Spleen (tissue), 11 donors: Measurements from ENCODE around the gene HSBP1. TPM values are rescaled to one million over a fixed set of nuclear protein-coding genes. Genes with fewer than 3 reads are reported as not detected.

Experiments
- DNase-seq: peaks from one replicate; pipeline ENCODE4 v3.0.0-alpha.2; 2020
- H3K27ac ChIP-seq, 8 donors: fragments of 200-600 bp; sonication (generic) in 7 of 8; 1 replicate in 4 of 8; 2 replicates in 4 of 8; pipeline versions ENCODE4 v1.5.0 to v1.8.0; 2016 to 2021; ENCODE audit warnings: inconsistent platforms in 4 of 8, mild to moderate bottlenecking in 4 of 8, moderate library complexity in 1 of 8
- H3K27me3 ChIP-seq, 7 donors: fragments of 200-600 bp; sonication (generic) in 6 of 7; replicated peaks in 1 of 7; 1 replicate in 4 of 7; 2 replicates in 3 of 7; pipeline versions ENCODE4 v1.5.0 to v1.8.0; 2016 to 2021; ENCODE audit warnings: inconsistent platforms in 3 of 7, mild to moderate bottlenecking in 1 of 7
- H3K36me3 ChIP-seq, 6 donors: fragments of 200-600 bp; sonication (generic) in 5 of 6; 1 replicate in 4 of 6; 2 replicates in 2 of 6; pipeline versions ENCODE4 v1.5.0 to v1.8.0; 2016 to 2021; ENCODE audit warnings: inconsistent platforms in 2 of 6
- H3K4me1 ChIP-seq, 6 donors: fragments of 200-600 bp; sonication (generic) in 5 of 6; 1 replicate in 3 of 6; 2 replicates in 3 of 6; pipeline versions ENCODE4 v1.5.0 to v1.8.0; 2016 to 2021; ENCODE audit warnings: inconsistent platforms in 3 of 6
- H3K4me3 ChIP-seq, 8 donors: fragments of 200-600 bp; sonication (generic) in 7 of 8; 1 replicate in 4 of 8; 2 replicates in 4 of 8; pipeline versions ENCODE4 v1.5.0 to v1.8.0; 2016 to 2021; ENCODE audit warnings: inconsistent platforms in 4 of 8, mild to moderate bottlenecking in 4 of 8, moderate library complexity in 2 of 8
- H3K9me3 ChIP-seq, 8 donors: fragments of 200-600 bp; sonication (generic) in 7 of 8; 1 replicate in 4 of 8; 2 replicates in 4 of 8; pipeline versions ENCODE4 v1.5.0 to v1.8.0; 2016 to 2021; ENCODE audit warnings: inconsistent platforms in 4 of 8
- POLR2A ChIP-seq, 3 donors: fragments of 450-650 bp; IDR thresholded peaks; one replicate each; pipeline ENCODE4 v1.5.1; 2017; ENCODE audit warnings: antibody characterized with exemption in 3 of 3, mild to moderate bottlenecking in 1 of 3
- POLR2AphosphoS5 ChIP-seq, 3 donors: sonication (generic); formaldehyde crosslinking; IDR thresholded peaks; one replicate each; pipeline ENCODE4 v1.5.1; 2017; ENCODE audit warnings: antibody characterized with exemption in 3 of 3
- WGBS, 5 donors: extraction: QIAGEN DNeasy Blood & Tissue Kit in 3 of 5; methylation state at CpG; one replicate each; pipeline versions ENCODE4 v1.1.5 to v1.1.7; 2013 to 2018; 5-methylcytosine and 5-hydroxymethylcytosine counted together
- intact Hi-C: fragments of 100-400 bp; cut with DNase I; formaldehyde crosslinking; loops from one replicate; pipeline ENCODE4 v1.15.0; 2023; ENCODE audit warnings: low total_unique reads
- polyA plus RNA-seq, 3 donors: library from polyadenylated mRNA; stranded (reverse); fragments of 200-250 nt; gene quantifications; one replicate each; pipeline ENCODE4 v1.2.1, GENCODE V29; 2013
- total RNA-seq, 7 donors: library from RNA; depleted of rRNA in 3 of 7; stranded (reverse); fragments of >200 nt in 3 of 7; fragmentation: NEBNext Ultra II Directional in 4 of 7; extraction: Animal tissue kit (Norgen Biotek cat#: 25700) in 4 of 7; gene quantifications; one replicate each; pipeline versions ENCODE4 v1.1.0 to v1.2.1, GENCODE V29; 2016 to 2021
- TF ChIP-seq, protein P1 (sequence below), 11 experiments: fragments of 200-600 bp in 7 of 11; fragments of 450-650 bp in 4 of 11; sonication (generic) in 4 of 11; IDR thresholded peaks in 8 of 11; conservative IDR thresholded peaks in 3 of 11; 1 replicate in 7 of 11; 2 replicates in 4 of 11; pipeline versions ENCODE4 v1.4.0 to v1.8.0; 2016 to 2021; ENCODE audit warnings: antibody characterized with exemption in 11 of 11, inconsistent platforms in 4 of 11, mild to moderate bottlenecking in 1 of 11
- donor health status: healthy with polysubstance abuse.
- donor health status: DM: no; HTN: no; CAD: no; lungs with moderate emphysema.
- donor health status: DM: no; HTN: no; CAD: no.
- donor health status: Bipolar disorder and iron deficiency.
- donor health status: healthy.
- donor health status: DM: no; HTN: no; CAD: no.
- donor health status: DM: yes; HTN: yes; CAD: no.

Gene HSBP1
- total and polyA plus RNA-seq, 10 donors, result 11.0 to 68.5 (median 38.7) TPM

DNA sequence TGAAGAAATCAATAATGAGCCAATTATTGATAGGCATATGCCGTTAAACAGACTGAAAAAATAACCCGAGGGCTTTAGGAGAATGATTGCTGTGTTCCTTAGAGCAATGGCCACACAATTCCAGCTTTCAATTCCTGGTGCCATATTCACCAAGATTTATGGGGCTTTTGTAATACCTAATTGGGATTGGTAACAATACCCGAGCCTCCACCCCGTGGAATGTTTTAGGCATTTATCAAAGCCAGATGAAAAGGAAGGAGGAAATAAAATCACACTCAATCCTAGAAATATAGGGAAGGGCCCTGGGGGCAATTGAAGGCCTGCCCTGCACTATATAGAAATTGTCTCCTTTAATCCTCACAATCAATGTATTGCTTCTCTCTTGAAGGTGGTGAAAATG is 49.0 kb downstream of the HSBP1 start:
- Histone ChIP-seq H3K27ac (no peak overlapping the region), H3K36me3 (no peaks in the 10 kb centered on the region), H3K4me1 (no peaks in the 10 kb centered on the region), H3K4me3 (no peak overlapping the region), H3K27me3 (peaks cover 0 to 5% (median 0%) of the 10 kb centered on the region in 7 donors), H3K9me3 (no peaks in the 10 kb centered on the region)
- no peak for TF ChIP-seq POLR2AphosphoS5 (IDR thresholded peaks at IDR 0.05)
- TF ChIP-seq POLR2A (IDR thresholded peaks at IDR 0.05), result no peak
- TF ChIP-seq, protein P1, sequence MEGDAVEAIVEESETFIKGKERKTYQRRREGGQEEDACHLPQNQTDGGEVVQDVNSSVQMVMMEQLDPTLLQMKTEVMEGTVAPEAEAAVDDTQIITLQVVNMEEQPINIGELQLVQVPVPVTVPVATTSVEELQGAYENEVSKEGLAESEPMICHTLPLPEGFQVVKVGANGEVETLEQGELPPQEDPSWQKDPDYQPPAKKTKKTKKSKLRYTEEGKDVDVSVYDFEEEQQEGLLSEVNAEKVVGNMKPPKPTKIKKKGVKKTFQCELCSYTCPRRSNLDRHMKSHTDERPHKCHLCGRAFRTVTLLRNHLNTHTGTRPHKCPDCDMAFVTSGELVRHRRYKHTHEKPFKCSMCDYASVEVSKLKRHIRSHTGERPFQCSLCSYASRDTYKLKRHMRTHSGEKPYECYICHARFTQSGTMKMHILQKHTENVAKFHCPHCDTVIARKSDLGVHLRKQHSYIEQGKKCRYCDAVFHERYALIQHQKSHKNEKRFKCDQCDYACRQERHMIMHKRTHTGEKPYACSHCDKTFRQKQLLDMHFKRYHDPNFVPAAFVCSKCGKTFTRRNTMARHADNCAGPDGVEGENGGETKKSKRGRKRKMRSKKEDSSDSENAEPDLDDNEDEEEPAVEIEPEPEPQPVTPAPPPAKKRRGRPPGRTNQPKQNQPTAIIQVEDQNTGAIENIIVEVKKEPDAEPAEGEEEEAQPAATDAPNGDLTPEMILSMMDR (IDR thresholded peaks at IDR 0.05 in 8 of 11, conservative IDR thresholded peaks at IDR 0.05 in 3 of 11), result no peak
- WGBS, 5 donors, result 80 to 90% (median 84%) methylated on average over 4 of the region's 4 CpGs
- DNase-seq, result no peak
- intact Hi-C loops, result no loop called here

DNA sequence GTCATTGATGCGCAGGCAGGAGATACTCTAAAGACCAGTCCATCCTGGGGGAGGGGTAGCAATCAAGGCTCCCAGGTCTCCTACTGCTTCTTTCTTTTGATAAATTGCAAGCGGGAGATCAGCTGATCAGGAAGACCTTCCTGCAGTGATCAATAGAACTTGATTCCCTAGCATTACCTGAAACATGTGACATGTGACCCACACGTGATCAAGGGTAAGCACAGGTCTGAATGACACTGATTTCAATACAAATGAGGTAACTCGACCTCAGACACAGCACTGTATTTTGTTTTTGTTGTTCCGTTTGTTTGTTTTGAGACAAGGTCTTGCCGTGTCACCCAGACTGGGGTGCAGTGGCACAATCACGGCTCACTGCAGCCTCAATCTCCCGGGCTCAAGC is 51.5 kb downstream of the HSBP1 start:
- TF ChIP-seq, protein P1 (IDR thresholded peaks at IDR 0.05 in 8 of 11, conservative IDR thresholded peaks at IDR 0.05 in 3 of 11), result no peak
- TF ChIP-seq POLR2AphosphoS5 (IDR thresholded peaks at IDR 0.05), result no peak
- TF ChIP-seq POLR2A (IDR thresholded peaks at IDR 0.05), result no peak
- intact Hi-C loops, result no loop called here
- DNase-seq, result no peak
- Histone ChIP-seq H3K9me3 (no peaks in the 10 kb centered on the region), H3K27ac (no peak overlapping the region), H3K4me3 (no peak overlapping the region), H3K36me3 (no peaks in the 10 kb centered on the region), H3K27me3 (no peaks in the 10 kb centered on the region), H3K4me1 (no peaks in the 10 kb centered on the region)
- 83 to 87% (median 84%) methylated on average over 8 of the region's 8 CpGs for WGBS, 5 donors

DNA sequence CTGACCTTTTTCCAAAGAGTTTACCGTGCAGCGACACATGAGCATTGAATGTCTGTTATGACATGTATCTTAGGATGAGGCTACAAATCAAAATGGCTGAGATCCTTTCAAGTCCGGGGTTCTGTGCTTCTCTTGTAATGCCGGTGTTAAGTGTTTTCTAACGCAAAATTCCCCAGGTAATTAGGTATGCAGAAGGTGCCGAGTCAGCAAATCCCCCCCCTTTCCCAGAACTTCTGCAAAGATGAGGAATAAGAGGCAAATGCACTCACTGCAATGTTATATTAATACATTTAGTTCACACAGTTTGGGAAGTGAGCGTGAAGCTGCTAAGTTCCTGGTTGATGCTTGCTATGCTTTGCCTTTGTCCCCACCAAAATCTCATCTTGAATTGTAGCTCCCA is 54.9 kb downstream of the HSBP1 start:
- Histone ChIP-seq H3K27ac (no peak overlapping the region), H3K4me1 (no peaks in the 10 kb centered on the region), H3K9me3 (peaks cover 0 to 6% (median 0%) of the 10 kb centered on the region in 8 donors), H3K4me3 (no peak overlapping the region), H3K36me3 (no peaks in the 10 kb centered on the region), H3K27me3 (no peaks in the 10 kb centered on the region)
- 87 to 95% (median 91%) methylated on average over 7 of the region's 7 CpGs for WGBS, 5 donors
- no peak for DNase-seq
- intact Hi-C loops, result no loop called here
- TF ChIP-seq, protein P1 (IDR thresholded peaks at IDR 0.05 in 8 of 11, conservative IDR thresholded peaks at IDR 0.05 in 3 of 11), result no peak
- TF ChIP-seq POLR2A (IDR thresholded peaks at IDR 0.05) (no peak), POLR2AphosphoS5 (IDR thresholded peaks at IDR 0.05) (no peak)

DNA sequence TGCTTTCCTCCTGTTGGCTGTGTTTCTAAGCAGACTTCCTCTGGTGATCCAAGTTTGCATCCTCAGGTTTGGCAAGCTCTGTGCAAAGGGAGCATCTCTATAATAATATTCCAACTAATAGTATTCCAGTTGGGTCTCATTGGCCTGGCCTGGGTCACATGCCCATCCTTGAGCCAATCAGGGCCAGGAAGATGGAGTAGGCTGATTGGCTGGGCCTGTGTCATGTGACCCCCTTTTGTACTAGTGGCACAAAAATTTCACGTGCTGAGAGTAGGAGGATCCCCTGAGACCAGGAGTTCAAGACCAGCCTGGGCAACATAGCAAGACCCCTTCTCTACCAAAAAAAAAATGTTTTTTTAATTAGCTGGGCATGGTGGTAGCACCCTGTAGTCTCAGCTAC is 55.9 kb downstream of the HSBP1 start:
- H3K4me3 ChIP-seq, result no peak overlapping the region
- no peaks in the 10 kb centered on the region for H3K27me3 ChIP-seq
- peaks cover 0 to 6% (median 0%) of the 10 kb centered on the region in 8 donors for H3K9me3 ChIP-seq
- no peaks in the 10 kb centered on the region for H3K36me3 ChIP-seq
- no peaks in the 10 kb centered on the region for H3K4me1 ChIP-seq
- no peak for DNase-seq
- WGBS, 5 donors, result 80 to 100% (median 94%) methylated on average over 1 of the region's 1 CpG
- intact Hi-C loops, result no loop called here
- H3K27ac ChIP-seq, result no peak overlapping the region
- TF ChIP-seq, protein P1 (IDR thresholded peaks at IDR 0.05 in 8 of 11, conservative IDR thresholded peaks at IDR 0.05 in 3 of 11), result no peak
- TF ChIP-seq POLR2AphosphoS5 (IDR thresholded peaks at IDR 0.05) (no peak), POLR2A (IDR thresholded peaks at IDR 0.05) (no peak)

Other genes starting within 250 kb of the HSBP1 start
- 10 to 100 TPM in 4 of 7 donors, 1 to 10 TPM in 3; 6.1 to 14.3 (median 10.1) TPM for gene MLYCD, start 91.1 kb downstream of the HSBP1 start, total RNA-seq
- gene MLYCD, start 91.1 kb downstream of the HSBP1 start, polyA plus RNA-seq, result 1 to 10 TPM; 2.0 to 2.9 (median 2.1) TPM
- gene OSGIN1, start 145.3 kb downstream of the HSBP1 start, total RNA-seq, result 10 to 100 TPM in 2 of 7 donors, 1 to 10 TPM in 5; 4.7 to 13.5 (median 9.5) TPM
- gene OSGIN1, start 145.3 kb downstream of the HSBP1 start, polyA plus RNA-seq, result 10 to 100 TPM in 1 of 3 donors, 1 to 10 TPM in 2; 2.3 to 13.2 (median 6.1) TPM
- 1 to 10 TPM in 3 of 7 donors, under 1 TPM in 1, not detected in 3; 0.95 to 3.1 (median 1.6) TPM for gene NECAB2, start 160.3 kb downstream of the HSBP1 start, total RNA-seq
- gene NECAB2, start 160.3 kb downstream of the HSBP1 start, polyA plus RNA-seq, result under 1 TPM in 2 of 3 donors, not detected in 1; 0.16 to 0.20 TPM
- gene SLC38A8, start 234.8 kb downstream of the HSBP1 start, total RNA-seq, result not detected
- under 1 TPM in 1 of 3 donors, not detected in 2; 0.37 TPM for gene SLC38A8, start 234.8 kb downstream of the HSBP1 start, polyA plus RNA-seq